NCI-H2196 treated with DMSO at 0.1 percent for 48 hours (cell line): ENCODE measurements around the gene S1PR1.

Experiments used
- DNase-seq: peaks from one replicate; lab custom pipeline; 2025; ENCODE audit not compliant: unreplicated experiment; lab: John Stamatoyannopoulos, UW

The S1PR1 gene

DNA sequence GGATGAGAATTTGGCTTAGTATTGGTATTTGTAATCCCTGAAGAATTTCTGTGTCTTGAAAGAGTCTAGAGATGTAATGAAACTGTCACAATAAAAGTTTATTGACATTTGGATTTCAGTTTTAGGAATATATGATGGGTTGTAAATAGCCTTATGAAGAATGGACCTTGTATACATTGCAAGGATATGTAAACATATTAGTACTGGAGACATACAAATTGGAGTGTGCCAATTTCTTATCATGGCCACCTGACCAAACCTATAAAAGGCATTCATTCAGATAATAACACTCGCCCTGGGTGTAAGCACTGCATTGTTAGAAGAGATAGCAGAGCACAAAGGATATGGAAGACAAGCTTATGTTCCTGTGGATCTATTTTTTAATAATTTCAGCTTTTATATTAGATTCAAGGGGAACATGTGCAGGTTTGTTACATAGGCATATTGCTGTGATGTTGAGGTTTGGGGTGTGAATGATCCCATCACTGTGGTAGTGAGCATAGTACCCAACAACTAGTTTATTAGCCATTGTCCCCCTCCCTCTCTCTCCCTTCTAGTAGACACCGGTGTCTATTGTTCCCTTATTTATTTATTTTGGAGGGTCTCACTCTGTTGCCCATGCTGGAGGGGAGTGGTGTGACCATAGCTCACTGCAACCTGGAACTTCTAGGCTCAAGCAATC lies 8.6 kb downstream of the S1PR1 start:
- no peak for DNase-seq

DNA sequence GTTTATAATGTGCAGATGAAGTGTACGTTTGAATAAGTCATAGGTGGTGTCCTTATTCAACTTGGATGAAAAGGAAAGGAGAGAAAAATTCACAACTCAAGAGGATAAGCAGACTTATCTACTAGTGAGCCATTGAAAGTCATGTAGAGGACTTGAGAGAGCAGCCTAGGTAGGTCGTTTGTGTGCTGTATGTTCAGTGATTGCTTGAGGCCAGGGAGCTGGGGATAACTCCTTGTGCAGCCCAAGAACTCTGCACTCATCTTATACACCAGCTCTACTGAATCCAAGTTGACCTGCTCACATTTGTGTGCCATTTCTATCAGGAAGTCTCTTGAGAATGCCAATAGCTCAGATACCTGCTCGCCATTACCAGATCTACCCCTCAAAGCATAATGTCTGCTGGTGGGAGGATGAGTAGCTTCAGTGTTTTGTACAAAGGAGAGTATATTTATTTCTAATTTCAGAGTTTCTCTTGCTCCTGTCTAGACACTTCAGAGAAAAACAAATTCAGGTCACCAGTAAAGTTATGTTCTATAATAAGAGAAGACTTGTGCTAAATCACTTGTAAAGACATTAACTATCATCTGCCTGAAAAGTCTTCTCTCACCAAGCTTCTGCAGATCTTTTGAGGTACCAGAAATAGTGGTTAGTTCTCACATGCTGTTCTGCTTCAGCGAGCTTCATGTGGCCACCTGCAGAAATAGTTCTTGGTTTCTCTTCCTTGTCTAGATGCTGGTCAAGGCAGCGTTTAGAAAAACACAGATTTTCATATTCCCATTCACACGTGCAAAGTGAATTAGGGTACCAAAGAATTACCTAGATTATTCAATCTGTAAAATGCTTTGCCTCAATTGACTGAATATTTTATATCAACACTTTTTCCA lies 10.8 kb downstream of the S1PR1 start:
- no peak for DNase-seq

DNA sequence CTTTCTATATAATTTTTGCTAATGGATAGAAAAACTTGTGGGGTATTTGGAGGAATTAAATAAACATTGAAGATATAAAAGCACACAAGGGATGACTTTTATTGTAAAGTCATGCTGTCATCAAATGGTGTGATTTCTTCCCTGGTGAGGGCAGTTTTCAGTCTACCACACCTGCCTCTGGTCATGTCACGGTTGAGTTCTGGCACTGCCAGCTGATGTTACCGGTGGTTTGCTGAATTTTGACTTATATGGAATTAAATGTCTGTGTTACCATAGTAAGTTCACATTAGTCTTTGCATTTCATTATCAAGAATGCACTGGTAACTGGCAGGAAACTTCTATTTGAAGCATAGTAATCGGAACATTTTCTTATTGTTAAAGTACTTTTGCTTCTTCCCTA lies 13.4 kb downstream of the S1PR1 start:
- no peak for DNase-seq

DNA sequence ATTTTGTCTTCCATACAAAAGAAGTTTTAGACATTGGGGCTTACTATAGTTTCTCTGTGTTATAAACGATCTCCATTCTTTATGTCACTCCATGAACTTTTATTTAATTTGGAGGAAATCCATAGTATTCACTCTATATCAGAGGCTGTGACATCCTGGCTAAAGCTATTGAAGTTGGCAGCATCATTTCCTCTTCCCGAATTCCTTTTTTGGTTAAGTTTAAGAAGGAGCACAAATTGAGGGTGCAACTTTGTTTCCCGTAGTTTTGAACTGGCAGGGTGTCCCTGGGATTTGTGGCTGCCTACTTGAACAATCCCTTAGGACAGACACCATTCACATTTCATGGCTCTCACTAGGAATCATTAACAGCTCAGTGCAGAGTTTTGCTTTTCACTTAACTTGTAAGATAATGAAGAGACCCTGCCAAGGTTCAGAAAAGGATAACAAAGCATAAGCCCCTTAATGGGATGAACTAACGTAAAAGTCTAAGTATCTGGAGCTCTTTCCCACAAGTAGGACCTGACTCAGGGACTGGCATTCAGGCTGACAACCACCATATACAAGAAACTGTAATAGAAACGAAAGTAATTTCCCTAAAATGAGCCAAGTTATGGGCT lies 13.9 kb downstream of the S1PR1 start:
- no peak for DNase-seq

DNA sequence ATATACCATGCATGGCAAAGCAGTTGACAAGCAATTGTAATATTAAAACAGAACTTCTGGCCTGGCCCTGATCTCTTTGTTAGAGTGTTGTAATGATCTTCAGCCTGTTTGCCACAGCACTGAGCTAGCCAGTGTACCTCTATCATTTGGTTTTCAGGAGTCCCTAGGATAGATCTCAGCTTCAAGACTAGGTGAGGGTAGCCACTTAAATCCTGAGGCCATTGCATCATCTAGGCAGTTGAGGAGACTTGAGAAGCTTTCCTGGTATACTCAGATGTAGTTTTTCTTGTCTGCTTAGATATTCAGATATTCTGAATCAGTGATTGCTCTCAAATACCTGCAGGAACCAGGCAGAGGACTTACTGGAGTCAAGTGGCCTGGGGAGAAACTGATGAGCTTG lies 14.7 kb downstream of the S1PR1 start:
- DNase-seq: no peak

DNA sequence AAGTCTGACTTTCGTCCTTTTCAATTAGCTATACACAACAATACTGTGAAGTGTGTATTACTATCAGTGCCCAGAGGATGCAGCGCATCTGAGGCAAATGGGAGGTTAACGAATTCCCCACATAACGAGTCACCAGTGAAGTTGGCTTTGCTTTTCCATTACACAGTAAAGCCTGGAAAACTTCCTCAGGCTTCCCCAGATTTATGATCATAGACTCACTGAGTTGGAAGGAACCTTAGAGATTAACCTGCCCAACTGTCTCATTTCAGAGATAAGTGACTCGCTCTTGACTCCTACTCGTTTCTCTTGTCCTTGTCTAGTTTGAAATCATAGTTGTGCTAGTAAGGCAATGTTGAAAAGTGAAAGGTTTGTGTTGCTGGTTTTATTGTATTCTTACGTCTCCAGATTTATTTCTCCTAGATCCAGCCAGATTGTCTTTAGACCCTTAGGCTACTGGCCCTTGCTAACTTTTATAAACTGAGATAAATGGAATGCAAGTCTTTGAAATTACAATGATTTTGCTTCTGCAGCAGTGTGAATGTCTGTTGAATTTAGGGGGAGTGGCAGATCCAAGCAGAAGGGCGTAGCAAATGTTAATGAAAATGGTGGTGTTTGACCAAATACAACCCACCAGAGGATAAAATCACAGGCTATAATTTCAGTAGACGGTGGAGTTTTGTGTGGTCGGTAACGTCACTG lies 17.3 kb downstream of the S1PR1 start:
- no peak for DNase-seq

DNA sequence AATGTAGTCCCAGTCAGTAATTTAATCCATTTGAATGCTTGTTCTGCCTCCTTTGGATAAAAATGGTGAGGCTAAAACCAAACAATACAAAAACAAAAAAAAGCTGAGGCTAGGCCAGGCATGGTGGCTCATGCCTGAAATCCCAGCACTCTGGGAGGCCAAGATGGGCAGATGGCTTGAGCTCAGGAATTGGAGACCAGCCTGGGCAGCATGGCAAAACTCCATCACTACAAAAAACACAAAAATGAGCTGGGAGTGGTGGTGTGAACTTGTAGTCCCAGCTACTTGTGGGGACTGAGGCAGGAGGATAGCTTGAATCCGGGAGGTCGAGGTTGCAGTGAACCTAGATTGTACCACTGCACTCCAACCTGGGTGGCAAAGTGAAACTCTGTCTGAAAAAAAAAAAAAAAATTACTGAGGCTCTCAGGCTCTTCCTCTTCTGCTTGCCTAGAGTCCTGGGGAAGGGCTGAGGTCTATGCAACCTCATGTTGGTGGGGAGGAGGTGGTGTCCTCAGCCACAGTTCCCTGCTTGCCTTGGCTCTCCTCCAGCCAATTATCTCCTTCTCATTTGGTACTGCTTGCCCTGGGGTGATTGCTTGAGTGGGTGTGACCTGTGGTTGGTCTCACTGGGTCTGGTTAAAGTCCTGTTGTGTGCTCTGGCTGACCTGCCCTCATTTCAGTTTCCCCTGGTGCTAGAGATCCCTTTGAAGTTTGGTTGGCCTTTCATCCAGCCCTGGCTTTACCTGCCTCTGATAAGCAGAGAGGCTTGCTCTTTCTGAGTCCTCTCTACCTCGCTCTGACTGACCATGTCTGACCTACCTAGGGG lies 20.9 kb downstream of the S1PR1 start:
- no peak for DNase-seq

DNA sequence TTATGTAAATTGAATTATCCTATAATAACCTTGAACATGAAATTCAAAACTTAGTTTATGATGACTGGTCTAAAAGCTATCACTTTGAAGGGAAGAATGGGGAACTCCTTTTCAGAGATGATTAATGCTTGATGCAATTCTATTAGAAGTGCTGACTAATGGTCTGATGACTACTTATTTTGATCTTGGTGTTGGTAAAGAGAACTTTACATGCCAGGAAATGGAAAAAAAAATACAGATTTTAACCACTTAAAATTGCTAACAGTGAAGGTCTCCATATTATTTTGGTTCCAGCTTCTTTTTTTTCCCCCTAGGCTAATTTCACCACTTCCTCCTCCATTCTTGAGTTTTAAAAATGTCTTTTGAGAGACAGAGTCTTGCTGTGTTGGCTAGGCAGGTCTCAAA lies 22.9 kb downstream of the S1PR1 start:
- no peak for DNase-seq

DNA sequence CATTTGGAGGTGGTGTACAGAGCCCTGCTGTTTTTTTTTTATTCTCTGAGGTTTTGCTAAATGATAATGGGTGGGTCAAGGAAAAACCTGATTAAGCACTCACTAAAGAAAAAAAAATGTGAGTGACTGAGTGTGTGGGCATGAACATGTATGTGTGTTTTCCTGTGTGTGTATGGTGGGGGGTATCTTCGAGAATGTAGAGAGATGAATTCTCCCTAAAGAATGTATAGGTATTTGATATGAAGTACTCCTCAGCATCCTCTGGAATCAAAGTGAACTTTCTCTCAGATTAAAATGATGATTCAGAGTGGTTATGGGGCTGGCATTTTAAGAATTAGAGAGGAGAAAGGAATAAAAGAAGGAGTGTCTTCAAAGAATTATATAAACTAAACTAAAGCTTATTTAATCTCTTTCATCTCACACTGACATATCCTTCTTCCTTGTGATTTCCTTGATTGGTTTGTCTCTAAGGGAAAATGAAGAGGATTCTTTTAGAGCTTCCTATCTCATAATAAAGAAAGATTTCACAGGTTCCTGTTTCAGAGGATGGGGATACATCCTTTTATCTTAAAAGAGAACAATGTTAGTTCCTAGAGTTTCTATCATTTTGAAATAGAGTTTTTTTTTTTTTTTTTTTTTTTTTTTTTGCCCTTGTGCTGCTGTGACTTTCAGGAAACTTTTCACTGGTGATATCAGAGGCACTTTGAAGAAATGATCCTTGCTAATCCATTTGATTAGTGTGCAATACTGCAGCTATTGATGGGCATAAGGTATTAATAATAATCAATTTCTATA lies 23.9 kb downstream of the S1PR1 start:
- no peak for DNase-seq

DNA sequence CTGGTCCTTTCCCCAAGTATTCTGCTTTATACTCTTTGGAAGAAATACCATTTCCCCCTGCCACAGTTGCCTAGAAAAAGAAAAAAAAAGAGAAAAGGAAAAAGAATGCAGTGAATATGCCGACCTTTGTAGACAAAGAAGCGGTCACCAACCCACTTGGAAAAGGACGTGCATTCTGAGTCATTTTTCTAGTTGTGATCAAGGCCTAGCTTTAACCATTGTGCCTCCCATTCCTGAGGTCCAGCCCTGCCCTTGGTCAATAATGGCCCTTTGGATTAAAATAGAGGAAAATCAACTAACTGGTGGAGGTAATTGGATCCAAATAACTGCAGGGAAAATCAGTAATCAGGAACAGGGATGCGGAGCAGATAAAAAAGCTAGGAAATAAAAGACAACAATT lies 24.8 kb downstream of the S1PR1 start:
- no peak for DNase-seq

DNA sequence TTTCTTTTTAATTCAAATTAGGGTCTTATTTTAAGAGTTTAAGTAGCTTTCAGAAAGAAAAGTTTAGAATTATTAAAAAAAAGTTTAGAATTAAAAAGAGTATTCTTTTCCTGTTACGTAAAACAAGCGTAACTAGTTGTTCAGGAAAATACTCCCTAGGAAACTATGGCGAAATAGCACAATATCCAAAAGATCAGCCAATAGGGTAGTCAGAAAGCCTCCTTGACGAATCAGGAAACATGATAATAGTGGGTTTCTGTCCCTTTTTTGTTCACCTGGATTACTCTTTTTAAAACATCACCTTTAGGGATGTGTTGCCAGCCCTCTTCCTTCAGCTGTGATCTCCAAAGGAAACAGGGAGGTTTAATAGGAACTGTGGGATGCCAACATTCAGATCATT lies 25.2 kb downstream of the S1PR1 start:
- no peak for DNase-seq

DNA sequence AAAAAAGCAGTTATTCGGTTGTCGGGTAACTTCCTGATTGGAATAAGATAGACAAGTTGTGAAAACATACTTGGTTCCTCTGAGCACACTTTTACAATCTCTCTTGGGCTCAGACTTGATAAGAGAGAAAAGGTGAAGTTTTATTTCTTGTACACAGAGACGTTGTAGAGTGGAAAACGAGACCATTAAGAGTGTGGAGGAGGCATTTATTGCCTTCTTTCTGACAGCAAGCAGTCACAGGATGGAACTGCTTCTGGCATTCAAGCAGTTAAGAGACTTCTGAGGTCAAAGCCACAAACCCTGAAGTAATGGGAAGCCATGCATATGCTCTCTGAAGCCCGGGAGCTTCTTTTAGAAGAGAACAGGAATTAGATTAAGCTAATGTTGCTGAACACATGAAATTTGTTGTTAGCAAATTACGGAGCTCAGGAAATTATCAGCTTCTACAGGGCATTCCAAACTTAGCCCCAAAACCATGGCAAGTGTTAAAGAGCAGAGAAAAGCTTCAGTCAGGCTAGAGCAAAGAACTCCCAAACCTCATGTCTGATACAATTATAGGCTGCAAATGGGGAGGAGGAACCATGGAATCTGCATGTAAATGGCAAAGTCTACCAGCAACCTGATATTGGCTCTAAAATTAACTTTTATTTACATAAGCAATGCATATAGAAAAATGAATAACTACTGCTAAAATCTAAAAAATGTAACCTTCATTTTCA lies 26.0 kb downstream of the S1PR1 start:
- no peak for DNase-seq

DNA sequence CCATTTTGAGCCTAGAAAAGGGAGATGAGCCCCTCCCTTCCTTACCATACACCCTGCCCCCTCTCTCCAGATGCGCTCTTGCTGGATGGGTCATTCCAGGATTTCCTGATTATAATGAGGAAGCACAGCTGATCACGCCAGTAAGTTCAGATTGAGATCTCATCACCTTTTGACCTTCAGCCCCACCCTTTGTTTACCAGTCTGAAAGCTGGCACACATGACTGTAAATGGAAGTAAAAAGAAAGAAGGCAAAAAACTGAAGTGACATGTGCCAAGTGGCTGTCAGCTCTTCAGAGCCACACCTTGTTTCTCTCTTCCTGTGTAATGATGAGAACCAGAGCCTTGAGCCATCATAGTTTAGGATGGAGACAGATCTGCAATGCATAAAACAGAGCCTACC lies 27.9 kb downstream of the S1PR1 start:
- DNase-seq: no peak

DNA sequence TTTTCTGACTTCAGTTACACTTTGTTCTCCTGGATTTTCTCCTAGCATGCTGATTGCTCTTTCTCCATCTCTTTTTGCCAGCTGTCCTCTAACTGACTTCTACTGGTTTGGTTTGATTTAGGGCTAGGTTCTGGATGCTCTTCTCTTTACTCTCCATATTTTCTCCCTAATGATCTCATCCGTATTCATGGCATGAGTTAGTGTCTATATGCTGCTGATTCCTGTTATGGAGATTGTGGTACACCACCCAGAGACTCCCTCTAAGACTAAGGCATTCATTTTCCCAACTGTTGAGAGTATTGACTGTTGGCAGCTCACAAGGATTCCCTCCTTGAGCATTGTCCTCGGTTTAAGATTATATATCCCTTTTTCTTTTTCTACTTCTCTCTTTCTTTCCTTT lies 28.9 kb downstream of the S1PR1 start:
- no peak for DNase-seq

DNA sequence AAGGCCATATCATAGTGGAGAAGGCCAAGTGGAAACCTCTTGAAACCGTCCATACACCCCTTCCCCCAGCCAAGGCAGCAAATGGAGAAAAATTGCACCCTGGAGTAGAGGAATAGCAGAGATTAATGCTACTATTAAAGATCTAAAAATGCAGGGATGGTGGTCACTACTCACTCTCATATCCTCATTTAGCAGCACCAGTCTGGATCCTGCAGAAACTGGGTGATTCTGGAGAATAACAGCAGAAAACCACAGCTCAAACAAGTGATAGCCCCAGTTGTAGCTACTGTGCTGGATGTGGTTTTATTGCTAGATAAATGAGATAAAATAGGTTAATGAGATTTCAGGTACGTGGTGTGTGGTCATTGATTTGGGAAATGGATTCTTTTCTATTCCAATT lies 30.3 kb downstream of the S1PR1 start:
- DNase-seq: no peak

DNA sequence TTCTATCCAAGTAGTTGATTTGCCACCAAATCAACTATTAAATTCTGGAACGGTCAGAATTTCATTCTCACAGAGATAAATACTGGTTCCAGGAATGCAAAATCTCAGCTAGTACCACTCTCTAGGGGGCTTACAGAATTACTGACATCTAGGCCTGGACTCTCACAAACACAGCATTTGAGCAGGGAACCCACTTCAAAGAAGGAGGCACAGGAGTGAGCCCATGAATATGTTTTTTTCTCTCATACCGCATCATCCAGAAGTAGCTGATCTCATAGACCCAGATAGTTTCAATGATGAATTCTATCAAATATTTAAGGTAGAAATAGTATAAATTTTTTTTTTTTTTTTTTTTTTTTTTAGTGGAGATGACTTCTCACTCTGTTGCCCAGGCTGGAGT lies 32.1 kb downstream of the S1PR1 start:
- DNase-seq: no peak

DNA sequence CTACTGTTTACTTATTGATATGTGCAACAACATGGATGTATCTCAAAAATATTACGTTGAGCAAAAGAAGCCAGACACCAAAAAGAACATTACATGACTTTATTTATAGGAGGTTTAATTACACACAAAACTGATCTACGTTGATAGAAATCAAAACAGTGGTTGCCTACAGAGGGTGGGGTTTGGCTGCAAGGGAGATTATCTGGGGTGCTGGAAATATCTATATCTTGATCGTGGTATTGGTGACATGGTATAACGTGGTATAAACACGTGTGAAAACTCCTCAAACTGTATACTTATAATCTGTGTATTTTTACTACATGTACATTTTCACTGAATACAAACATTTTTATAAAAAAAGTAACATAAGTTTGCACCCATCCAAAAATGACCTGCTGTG lies 38.9 kb downstream of the S1PR1 start:
- DNase-seq: no peak

DNA sequence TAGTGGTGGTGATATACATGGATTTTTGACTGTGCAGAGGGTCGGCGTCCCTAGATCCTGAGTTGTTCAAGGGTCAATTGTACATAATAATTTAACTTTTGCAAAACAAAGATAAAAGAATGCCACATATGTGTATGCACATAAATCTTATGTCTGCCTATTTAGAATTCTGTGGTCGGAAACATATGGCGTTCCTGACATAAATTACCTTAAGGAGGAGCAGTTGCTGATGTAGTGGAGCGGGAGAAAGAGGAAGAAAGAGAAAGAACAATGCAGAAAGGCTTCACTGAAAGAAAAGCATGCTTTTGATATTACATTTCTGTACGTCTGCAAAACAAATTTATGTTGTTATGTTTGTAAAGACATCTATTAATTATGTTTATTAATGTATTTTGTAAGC lies 40.0 kb downstream of the S1PR1 start:
- DNase-seq: no peak

DNA sequence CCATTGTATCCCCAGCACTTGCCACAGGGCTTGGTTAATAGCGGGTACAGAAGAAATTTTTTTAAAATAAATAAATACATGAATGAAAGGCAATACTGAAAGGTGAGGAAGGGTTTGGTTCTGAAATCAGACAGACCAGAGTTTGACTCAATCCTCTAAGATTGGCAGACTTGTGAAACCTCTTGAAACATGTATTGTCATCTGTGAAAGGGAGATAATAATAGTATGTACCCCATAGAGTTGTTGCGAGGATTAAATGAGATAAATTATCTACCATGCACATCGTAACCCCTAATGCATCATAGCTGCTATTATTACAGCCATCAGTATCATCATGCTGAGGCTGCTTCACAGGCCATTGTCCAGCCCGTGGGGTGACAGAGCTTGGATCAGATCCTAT lies 41.4 kb downstream of the S1PR1 start:
- no peak for DNase-seq
